Measurements from ENCODE around the gene MDM2. TPM values are rescaled to one million over a fixed set of nuclear protein-coding genes. Genes with fewer than 3 reads are reported as not detected.
A peak's percentile ranks its signal among the peaks of the same experiment; 100 is the strongest.

MDM2 gene
- polyA plus RNA-seq, 1 of the 3 experiments (the other 2 are of a cell fraction), result 21.5 TPM

DNA sequence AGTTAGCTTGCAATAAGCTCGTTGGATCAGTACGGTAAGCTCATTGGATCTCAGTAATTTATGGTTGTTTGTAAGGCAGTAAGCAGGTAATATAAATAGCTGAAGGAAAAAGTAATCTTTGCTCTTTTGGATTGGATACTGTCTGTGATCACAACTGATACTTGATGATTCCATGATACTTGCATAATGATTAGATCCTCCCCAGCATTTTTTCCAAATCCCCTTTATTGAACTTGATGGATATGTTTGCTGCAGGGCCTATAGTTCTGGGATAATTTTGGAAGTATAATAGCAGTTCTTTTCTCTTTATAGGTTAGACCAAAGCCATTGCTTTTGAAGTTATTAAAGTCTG lies 5.2 kb downstream of the MDM2 start:
- Histone ChIP-seq H3K4me2 (peak overlapping the region; percentile 76), H2AFZ (ENCODE audit: low read depth) (no peak overlapping the region), H3K9me2 (no peaks in the 10 kb centered on the region), H3K36me3 (replicated peaks in 1 of 2; ENCODE audit: control insufficient read depth in 1 of 2, insufficient read depth in 2 of 2, low read length in 1 of 2) (peaks cover 60 to 88% of the 10 kb centered on the region in 2 experiments), H3K27me3 (ENCODE audit: insufficient read depth) (no peaks in the 10 kb centered on the region), H3F3A (replicated peaks; ENCODE audit: insufficient read depth) (peaks cover 61% of the 10 kb centered on the region), H3K4me3 (ENCODE audit: low read depth in 2 of 2, low read length in 1 of 2) (peak overlapping the region; percentile 29 to 43; a peak in 3 of 4 replicates), H3K4me1 (ENCODE audit: control insufficient read depth in 1 of 2, insufficient read depth in 2 of 2, low read depth in 1 of 2, low read length in 1 of 2) (peaks cover 2 to 7% of the 10 kb centered on the region in 2 experiments; a peak in 3 of 4 replicates), H4K20me1 (ENCODE audit: insufficient read depth) (peaks cover 87% of the 10 kb centered on the region), H3K9ac (no peak overlapping the region), H3K9me3 (no peaks in the 10 kb centered on the region; the same call in 1 of the 2 replicates), H3K79me2 (ENCODE audit: insufficient read depth) (peaks cover 99% of the 10 kb centered on the region), H3K27ac (ENCODE audit: low read depth in 2 of 2, low read length in 1 of 2) (no peak overlapping the region)
- CTCF ChIA-PET, result interaction anchor here (1.5 to 4.0 kb wide), 2 partner anchors 17 to 24 kb away, joined by 5 to 31 read pairs; no protein-coding TSS in a partner anchor
- no peak for DNase-seq
- POLR2A ChIA-PET, result no interaction called here
- no peak for TF ChIP-seq FOSL2 (IDR thresholded peaks at IDR 0.05; ENCODE audit: borderline replicate concordance, low read depth)
- no peak for TF ChIP-seq JUND (IDR thresholded peaks at IDR 0.05)
- TF ChIP-seq, protein P1, sequence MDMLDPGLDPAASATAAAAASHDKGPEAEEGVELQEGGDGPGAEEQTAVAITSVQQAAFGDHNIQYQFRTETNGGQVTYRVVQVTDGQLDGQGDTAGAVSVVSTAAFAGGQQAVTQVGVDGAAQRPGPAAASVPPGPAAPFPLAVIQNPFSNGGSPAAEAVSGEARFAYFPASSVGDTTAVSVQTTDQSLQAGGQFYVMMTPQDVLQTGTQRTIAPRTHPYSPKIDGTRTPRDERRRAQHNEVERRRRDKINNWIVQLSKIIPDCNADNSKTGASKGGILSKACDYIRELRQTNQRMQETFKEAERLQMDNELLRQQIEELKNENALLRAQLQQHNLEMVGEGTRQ (IDR thresholded peaks at IDR 0.05; ENCODE audit: borderline replicate concordance, low read depth, low read length), result no peak
- TF ChIP-seq, protein P2, sequence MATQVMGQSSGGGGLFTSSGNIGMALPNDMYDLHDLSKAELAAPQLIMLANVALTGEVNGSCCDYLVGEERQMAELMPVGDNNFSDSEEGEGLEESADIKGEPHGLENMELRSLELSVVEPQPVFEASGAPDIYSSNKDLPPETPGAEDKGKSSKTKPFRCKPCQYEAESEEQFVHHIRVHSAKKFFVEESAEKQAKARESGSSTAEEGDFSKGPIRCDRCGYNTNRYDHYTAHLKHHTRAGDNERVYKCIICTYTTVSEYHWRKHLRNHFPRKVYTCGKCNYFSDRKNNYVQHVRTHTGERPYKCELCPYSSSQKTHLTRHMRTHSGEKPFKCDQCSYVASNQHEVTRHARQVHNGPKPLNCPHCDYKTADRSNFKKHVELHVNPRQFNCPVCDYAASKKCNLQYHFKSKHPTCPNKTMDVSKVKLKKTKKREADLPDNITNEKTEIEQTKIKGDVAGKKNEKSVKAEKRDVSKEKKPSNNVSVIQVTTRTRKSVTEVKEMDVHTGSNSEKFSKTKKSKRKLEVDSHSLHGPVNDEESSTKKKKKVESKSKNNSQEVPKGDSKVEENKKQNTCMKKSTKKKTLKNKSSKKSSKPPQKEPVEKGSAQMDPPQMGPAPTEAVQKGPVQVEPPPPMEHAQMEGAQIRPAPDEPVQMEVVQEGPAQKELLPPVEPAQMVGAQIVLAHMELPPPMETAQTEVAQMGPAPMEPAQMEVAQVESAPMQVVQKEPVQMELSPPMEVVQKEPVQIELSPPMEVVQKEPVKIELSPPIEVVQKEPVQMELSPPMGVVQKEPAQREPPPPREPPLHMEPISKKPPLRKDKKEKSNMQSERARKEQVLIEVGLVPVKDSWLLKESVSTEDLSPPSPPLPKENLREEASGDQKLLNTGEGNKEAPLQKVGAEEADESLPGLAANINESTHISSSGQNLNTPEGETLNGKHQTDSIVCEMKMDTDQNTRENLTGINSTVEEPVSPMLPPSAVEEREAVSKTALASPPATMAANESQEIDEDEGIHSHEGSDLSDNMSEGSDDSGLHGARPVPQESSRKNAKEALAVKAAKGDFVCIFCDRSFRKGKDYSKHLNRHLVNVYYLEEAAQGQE (IDR thresholded peaks at IDR 0.05; ENCODE audit: low read depth, low read length), result no peak
- TF ChIP-seq NRF1 (IDR thresholded peaks at IDR 0.05; ENCODE audit: low read depth, low read length), result no peak
- no peak for TF ChIP-seq ELF1 (IDR thresholded peaks at IDR 0.05)
- TF ChIP-seq CHD2 (IDR thresholded peaks at IDR 0.05; ENCODE audit: low read length, partially characterized antibody), result no peak
- no peak for TF ChIP-seq TCF12 (IDR thresholded peaks at IDR 0.05)
- TF ChIP-seq MEF2A (IDR thresholded peaks at IDR 0.05; ENCODE audit: borderline replicate concordance, low read depth), result no peak
- TF ChIP-seq USF1 (IDR thresholded peaks at IDR 0.05; ENCODE audit: borderline replicate concordance, low read depth), result no peak
- TF ChIP-seq GATA2 (CRISPR knock-in tag; IDR thresholded peaks at IDR 0.05), result no peak
- TF ChIP-seq MXI1 (IDR thresholded peaks at IDR 0.05; ENCODE audit: low read depth, low read length), result no peak
- TF ChIP-seq SMC3 (IDR thresholded peaks at IDR 0.05; ENCODE audit: low read depth, low read length), result no peak
- TF ChIP-seq EP300 (IDR thresholded peaks at IDR 0.05; ENCODE audit: borderline replicate concordance in 1 of 2, low read depth in 1 of 2, low read length in 1 of 2), result no peak
- TF ChIP-seq, protein P3, sequence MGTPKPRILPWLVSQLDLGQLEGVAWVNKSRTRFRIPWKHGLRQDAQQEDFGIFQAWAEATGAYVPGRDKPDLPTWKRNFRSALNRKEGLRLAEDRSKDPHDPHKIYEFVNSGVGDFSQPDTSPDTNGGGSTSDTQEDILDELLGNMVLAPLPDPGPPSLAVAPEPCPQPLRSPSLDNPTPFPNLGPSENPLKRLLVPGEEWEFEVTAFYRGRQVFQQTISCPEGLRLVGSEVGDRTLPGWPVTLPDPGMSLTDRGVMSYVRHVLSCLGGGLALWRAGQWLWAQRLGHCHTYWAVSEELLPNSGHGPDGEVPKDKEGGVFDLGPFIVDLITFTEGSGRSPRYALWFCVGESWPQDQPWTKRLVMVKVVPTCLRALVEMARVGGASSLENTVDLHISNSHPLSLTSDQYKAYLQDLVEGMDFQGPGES (IDR thresholded peaks at IDR 0.05; ENCODE audit: low read depth, low read length), result no peak
- no peak for TF ChIP-seq POLR2AphosphoS5 (IDR thresholded peaks at IDR 0.05; ENCODE audit: low read depth, low read length)
- TF ChIP-seq EZH2phosphoT487 (IDR thresholded peaks at IDR 0.05; ENCODE audit: borderline replicate concordance, low read depth), result no peak
- TF ChIP-seq FOXJ3 (CRISPR knock-in tag; IDR thresholded peaks at IDR 0.05), result no peak
- no peak for TF ChIP-seq MAX (IDR thresholded peaks at IDR 0.05; ENCODE audit: low read depth)
- no peak for TF ChIP-seq FOXM1 (IDR thresholded peaks at IDR 0.05; ENCODE audit: low read depth)
- WGBS (ENCODE audit: low lambda C conversion rate), result 90% methylated on average over 2 of the region's 2 CpGs

Data from SK-N-SH (cell line).